HG02938 (cell line): ENCODE results near the gene SORBS2.
"Not testable (repeated sequence)": the region's sequence is repeated elsewhere in the genome, so short reads cannot be mapped to it uniquely, and the experiment has no call there.

ENCODE experiments used
- ATAC-seq: cut with Tn5 transposase; IDR thresholded peaks from one replicate; pipeline ENCODE4 v1.9.1; 2021; ENCODE audit warnings: mild to moderate bottlenecking, moderate library complexity; ENCODE audit not compliant: unreplicated experiment

Gene SORBS2

DNA sequence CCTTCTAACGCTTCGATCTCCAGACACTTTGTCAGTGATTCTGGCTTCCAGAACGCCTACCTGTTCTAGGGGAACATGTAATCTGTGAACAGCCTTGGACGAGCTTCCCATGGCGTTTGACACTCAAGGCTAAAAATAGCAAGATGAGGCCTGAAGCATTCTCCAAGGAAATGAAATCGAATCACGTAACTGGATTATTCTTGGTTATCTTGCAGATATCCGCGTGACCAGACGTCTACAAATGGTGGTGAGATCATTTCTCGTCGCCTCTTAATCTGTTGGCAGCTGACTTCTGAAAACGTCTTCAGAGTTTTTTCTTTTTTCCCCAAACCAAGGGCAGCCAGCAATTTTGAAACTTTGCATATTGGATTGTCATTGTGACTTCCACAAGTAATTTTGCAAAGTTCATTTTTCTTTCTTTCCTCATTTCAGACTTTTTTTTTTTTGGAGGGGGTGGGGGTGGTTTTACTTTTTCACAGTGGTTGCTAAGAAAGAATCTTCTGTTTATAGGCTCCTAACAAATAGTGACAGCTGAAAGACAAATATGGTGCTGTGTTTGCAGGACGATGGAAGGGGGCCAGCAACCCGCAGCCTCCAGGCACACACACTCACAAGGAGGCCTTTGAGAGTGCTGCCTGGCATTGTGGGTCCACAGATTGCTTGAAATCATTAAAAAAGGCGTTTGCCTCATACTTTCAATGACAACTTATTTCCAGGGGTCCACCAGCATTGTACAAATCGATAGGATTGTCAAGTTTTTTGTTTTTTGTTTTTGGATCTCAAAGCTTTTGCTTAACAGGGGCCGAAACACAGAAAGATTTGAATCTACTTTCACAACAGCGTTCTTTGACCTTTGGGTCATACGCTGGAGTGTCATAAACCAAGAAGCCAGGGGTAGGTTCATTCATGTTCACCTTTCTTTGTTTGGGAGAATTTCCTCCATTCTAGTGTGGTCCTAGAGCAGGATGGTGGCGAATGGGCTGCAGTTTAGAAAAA lies 244.3 kb downstream of the SORBS2 start:
- ATAC-seq = no peak

DNA sequence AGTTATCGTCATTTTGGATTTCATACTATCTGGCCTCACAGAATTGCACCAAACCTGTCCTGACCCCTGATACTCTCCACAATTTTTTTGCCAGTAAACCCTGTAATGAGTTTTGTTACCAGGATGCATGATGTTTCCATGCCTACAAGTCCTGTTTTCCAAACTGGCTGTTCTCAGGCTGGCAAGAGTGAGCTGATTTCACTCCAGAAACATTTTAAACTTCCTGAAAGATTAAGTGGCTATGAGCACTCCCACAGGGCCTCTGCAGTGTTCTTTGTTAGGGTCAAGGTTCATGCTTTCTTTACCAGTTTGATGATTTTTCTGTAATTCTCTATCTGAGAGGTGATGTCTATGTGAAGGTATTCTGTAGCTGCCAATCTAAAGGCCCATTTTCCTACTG lies 245.0 kb downstream of the SORBS2 start:
- ATAC-seq = no peak

GRCh38 chr4:185566425-185566824 lies 245.6 kb downstream of the SORBS2 start:
- ATAC-seq = no peak

DNA sequence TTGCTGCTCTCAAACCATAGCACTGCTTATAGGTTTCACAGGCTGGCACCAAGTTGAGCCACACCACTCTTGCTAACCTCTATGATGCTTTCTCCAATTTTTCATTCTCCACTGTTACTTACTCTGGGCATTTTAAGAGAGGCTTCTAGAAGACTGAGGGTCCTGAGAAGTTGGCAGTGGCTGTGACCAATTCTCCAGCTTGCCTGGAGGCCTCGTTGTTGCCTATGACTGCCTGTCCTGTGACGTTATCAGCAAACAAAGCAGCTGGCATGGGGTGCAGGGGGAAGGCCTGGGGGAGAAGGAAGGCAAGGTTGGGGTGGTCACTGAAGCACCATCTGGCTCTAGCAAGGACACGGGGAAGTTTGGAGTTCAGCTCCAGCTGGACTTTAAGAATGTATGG lies 246.3 kb downstream of the SORBS2 start:
- no peak for ATAC-seq

DNA sequence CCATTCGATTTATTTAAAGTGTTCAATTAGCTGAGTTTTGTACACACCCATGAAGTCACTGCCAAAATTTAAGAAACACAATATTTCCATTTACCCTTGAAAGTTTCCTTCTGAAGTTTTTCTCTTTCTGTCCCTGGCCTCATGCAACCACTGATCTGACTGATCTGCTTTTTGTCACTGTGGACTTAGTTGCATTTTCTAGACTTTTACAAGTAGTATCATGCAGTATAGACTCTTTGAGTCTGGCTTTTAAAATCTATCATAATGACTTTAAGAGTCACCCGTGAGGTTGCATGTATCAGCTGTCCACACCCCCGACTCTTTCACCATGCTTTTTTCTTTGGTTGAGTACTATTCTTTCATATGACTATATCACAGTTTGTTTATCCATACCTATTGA lies 247.6 kb downstream of the SORBS2 start:
- ATAC-seq = no peak

DNA sequence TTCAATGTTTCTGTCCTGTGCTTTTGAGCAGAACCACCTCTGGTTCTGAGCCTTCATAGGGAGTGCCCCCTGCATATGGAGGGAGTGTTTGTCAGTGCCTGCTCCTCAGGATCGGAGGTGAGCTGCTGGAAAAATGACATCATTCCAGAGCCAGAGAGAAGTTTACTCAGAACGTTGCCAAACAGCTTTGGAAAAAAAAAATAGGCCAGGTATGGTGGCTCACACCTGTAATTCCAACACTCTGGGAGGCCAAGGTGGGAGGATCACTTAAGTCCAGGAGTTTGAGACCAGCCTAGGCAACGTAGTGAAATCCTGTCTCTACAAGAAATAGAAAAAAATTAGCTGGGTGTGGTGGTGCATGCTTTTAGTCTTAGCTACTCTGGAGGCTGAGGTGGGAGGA lies 249.5 kb downstream of the SORBS2 start:
- ATAC-seq = no peak

DNA sequence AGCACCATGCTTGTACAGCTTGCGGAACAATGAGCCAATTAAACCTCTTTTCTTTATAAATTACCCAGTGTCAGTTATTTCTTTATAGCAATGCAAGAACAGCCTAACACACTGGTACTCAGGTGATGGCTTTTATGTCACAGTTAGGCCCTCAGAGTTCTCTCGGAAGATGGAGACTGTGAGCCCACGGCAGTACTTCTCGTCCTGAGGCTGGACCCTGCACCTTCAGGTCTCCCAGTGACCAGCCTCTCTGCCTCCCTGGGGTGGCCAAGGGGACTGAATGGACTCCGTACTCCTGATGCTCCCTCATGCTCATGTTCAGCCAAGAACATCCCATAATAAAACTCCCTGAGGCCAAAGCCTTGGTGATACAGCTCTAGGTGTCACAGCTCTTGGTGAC lies 251.7 kb downstream of the SORBS2 start:
- ATAC-seq = no peak

GRCh38 chr4:185559915-185560281 lies 252.1 kb downstream of the SORBS2 start:
- no peak for ATAC-seq

- not testable (repeated sequence) for ATAC-seq
Measured at GRCh38 chr4:185559251-185559914, 252.6 kb downstream of the SORBS2 start.

- ATAC-seq = no peak
Measured at GRCh38 chr4:185554365-185555126, 257.4 kb downstream of the SORBS2 start.

- no peak for ATAC-seq
Measured at GRCh38 chr4:185552254-185552653, 259.7 kb downstream of the SORBS2 start.

- ATAC-seq = no peak
Measured at GRCh38 chr4:185550933-185551332, 261.1 kb downstream of the SORBS2 start.

DNA sequence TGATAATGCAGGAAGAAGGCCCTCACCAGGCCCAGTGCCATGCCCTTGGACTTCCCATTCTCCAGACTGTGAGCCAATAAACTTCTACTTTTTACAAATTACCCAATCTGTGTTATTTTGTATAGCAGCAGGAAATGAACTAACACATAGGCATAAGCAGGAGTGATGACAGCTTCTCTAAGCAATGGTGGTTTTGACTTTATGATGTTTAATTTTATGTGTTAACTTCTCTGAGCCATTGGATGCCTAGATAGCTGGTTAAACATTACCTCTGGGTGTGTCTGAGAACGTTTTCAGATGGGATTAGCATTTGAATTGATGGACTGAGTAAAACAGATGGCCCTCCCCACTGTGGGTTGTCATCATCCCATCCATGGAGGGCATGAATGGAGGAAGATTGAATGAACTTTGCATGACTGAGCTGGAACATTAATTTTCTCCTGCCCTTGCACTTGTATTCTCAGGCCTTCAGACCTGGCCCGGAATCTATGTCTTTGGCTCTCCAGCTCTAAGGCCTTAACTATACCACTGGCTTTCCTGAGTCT lies 262.8 kb downstream of the SORBS2 start:
- ATAC-seq = no peak

GRCh38 chr4:185548587-185548986 lies 263.4 kb downstream of the SORBS2 start:
- no peak for ATAC-seq

DNA sequence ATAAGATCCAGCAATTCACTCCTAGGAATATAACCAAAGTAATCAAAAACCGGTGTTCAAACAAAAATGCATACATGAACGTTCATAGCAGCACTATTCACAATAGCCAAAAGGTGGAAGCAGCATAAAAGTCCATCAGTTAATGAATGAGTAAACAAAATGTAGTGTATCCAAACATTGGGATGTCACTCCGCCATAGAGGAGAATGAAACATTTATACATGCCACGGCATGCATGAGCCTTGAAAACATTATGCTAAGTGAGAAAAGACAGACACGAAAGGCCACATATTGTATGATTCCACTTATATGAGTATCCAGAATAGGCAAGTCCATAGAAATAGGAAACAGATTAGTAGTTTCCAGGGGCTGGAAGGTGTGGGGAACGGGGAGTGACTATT lies 265.7 kb downstream of the SORBS2 start:
- no peak for ATAC-seq

DNA sequence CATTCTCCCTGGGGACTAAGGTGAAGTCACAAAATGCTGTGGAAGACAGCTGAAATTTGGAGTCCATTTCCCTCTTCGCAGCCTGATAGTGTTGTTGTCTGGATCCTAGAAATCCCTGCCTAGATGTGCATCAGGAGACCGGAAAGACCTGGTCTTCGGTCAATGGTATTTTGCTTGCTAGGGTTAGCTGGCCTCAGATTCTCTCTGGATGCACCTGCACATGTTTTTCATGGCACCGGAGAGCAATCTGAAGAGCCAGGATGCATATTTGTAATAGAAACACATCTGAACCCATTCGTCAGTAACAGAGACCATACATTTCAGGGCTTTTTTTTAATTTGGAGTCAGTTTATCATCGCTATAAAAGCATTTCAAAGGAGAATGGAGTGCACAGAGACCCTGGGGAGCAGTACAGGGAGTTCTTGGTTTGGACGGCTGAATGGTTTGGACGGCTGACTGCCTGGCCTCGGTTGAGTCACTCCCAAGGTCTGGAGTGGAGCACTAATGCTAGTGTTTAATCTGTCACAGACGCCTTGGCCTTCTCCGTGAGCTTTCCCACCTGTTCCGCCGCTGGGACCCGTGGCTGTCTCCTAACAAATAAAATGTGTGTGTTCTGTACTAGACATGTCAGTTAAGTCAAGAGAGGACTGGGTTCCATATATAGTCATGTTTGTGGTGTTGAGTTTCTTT lies 269.2 kb downstream of the SORBS2 start:
- ATAC-seq = no peak

DNA sequence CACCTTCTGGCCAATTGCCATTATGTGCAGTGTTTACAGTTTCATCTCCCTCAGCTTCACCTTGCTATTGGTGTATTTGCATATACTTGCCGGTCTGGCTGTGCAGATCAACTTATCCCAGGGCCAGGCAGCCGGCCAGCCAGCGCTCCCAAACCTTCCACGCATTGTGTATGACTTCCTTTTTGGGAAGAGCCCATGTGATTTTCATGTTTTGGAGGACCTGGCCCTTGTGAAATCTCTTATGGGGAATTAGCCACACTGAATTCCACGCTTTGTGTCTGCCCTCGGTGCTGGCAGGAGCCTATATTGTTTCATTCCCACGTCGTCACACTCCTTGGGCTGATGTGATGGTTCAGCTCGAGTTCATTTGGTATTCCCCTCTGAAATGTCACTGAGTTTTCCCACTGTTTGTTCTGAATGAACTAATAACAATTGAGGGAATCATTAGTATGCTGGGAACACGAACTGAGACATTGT lies 270.7 kb downstream of the SORBS2 start:
- ATAC-seq = no peak

DNA sequence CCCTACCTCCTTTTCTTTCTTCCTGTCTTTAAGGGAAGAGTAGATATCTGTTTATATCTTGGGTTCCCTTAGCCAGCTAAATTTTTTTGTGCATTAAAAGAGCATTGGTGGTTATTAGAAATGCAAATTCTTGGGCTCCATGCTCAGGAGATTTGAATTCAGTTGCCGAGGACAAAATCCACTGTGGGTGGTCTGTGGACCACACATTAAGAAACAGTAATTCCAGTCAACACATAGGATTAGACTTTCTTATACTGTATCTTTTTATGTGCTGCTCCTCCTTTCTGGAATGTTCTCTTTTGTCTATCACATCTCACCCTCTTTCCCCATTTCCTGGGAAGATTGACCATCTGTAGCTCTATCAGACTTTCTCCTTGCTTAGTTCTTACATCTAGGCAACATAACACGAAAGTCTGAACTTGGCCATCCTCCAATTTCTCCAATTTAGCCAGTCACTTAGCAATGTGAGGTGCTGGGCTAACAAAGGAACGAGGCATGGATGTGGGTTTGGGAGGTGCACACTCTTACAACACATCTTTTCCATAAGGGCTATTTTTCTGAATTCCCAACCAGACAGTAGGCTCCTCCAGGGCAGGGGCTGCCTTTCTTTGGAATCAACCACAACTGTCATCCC lies 271.4 kb downstream of the SORBS2 start:
- no peak for ATAC-seq

- no peak for ATAC-seq
Measured at GRCh38 chr4:185540040-185540439, 272.0 kb downstream of the SORBS2 start.

GRCh38 chr4:185538806-185539205 lies 273.2 kb downstream of the SORBS2 start:
- no peak for ATAC-seq
